OCI-LY3 (cell line): ENCODE measurements around the gene FBXO11.
A peak's percentile ranks its signal among the peaks of the same experiment; 100 is the strongest.

Experiments used
- H2AFZ ChIP-seq: fragments of 200-600, 300-600 bp; shearing (Covaris generic); 2 replicates; pipeline ENCODE4 v1.6.0; 2014; ENCODE audit warnings: antibody characterized with exemption, low read depth, low read length
- H3K27ac ChIP-seq: fragments of 200-600, 300-600 bp; sonication (generic); 2 replicates; pipeline ENCODE4 v1.5.1; 2014; ENCODE audit warnings: mild to moderate bottlenecking, low read length, moderate library complexity, mixed read lengths
- H3K27me3 ChIP-seq: fragments of 200-600, 300-600 bp; sonication (generic); 2 replicates; pipeline ENCODE4 v1.6.1; 2014; ENCODE audit warnings: low read depth, low read length, mixed read lengths
- H3K36me3 ChIP-seq: fragments of 200-600, 300-600 bp; sonication (generic); replicated peaks from 2 replicates; pipeline ENCODE3; 2014; ENCODE audit warnings: low read depth, low read length, mixed read lengths
- H3K4me1 ChIP-seq: fragments of 300-600, 200-600 bp; sonication (generic); 2 replicates; pipeline ENCODE4 v1.6.1; 2014; ENCODE audit warnings: low read length, mixed read lengths
- H3K4me2 ChIP-seq: fragments of 200-600, 300-600 bp; sonication (generic); 2 replicates; pipeline ENCODE4 v1.6.1; 2014; ENCODE audit warnings: low read length, mixed read lengths
- H3K4me3 ChIP-seq: fragments of 300-600, 200-600 bp; sonication (generic); 2 replicates; pipeline ENCODE4 v1.5.1; 2014; ENCODE audit warnings: antibody characterized with exemption, mild to moderate bottlenecking, low read length, moderate library complexity
- H3K79me2 ChIP-seq: fragments of 300-600, 200-600 bp; shearing (Covaris generic); 2 replicates; pipeline ENCODE4 v1.6.1; 2014; ENCODE audit warnings: mild to moderate bottlenecking, low read length, mixed read lengths
- H3K9ac ChIP-seq: fragments of 300-600, 200-600 bp; shearing (Covaris generic); 2 replicates; pipeline ENCODE4 v1.6.0; 2014; ENCODE audit warnings: mild to moderate bottlenecking, low read length, moderate library complexity
- H3K9me3 ChIP-seq: fragments of 200-600, 300-600 bp; shearing (Covaris generic); 2 replicates; pipeline ENCODE4 v1.6.1; 2014; ENCODE audit warnings: low read length, mixed read lengths; ENCODE audit not compliant: insufficient read depth
- H4K20me1 ChIP-seq: fragments of 200-600, 300-600 bp; sonication (generic); 2 replicates; pipeline ENCODE4 v1.6.1; 2016; ENCODE audit warnings: low read length, mixed read lengths; ENCODE audit not compliant: insufficient read depth
- CTCF ChIP-seq: fragments of 200-600, 300-600 bp; sonication (generic); IDR thresholded peaks from 2 replicates; pipeline ENCODE4 v1.5.1; 2014; ENCODE audit warnings: antibody characterized with exemption, low read length, low read depth
- EZH2phosphoT487 ChIP-seq: fragments of 200-600 bp; shearing (Covaris generic); IDR thresholded peaks from 2 replicates; pipeline ENCODE4 v1.6.1; 2018; ENCODE audit warnings: antibody characterized with exemption, mixed run types, low read depth

The FBXO11 gene

DNA sequence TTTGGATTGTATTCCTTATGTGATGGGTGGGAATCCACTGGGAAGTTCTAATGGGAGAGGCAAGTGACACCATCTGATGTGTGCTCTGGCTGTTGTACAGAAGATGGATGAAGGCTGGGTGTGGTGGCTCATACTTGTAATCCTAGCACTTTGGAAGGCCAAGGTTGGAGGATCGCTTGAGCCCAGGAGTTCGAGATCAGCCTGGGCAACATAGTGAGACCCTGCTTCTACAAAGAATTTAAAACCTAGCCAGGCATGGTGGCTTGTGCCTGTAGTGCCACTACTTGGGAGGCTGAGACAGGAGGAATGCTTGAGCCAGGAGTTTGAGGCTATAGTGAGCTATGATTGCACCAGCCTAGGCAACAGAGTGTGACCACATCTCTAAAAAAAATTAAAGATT lies 134.0 kb downstream of the FBXO11 start:
- Histone ChIP-seq H3K4me1 (peaks cover 7% of the 10 kb centered on the region), H3K27me3 (no peaks in the 10 kb centered on the region), H3K9me3 (no peaks in the 10 kb centered on the region), H3K27ac (no peak overlapping the region), H4K20me1 (no peaks in the 10 kb centered on the region), H3K9ac (no peak overlapping the region), H3K36me3 (no peaks in the 10 kb centered on the region), H3K4me2 (no peak overlapping the region), H3K4me3 (no peak overlapping the region), H3K79me2 (no peaks in the 10 kb centered on the region), H2AFZ (no peak overlapping the region)
- no peak for TF ChIP-seq EZH2phosphoT487
- no peak for TF ChIP-seq CTCF

DNA sequence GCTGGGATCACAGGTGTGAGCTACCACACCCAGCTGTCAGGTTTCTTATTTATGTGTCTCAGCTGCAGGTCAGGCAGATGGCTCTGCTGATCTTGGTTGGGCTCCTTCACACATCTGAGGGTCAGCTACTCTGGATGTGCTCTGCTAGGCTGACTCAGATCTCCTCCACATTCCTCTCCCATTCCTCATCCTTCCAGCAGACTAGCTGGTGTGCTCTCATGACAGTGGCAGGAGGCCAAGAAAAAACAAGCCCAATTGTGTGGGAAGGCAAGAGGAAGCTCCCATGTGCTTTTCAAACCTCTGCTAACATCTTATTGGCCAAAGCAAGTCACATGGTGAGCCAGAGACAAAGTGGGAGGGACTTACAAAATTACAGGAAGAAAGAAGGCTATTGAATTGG lies 135.1 kb downstream of the FBXO11 start:
- H3K36me3 ChIP-seq, result no peaks in the 10 kb centered on the region
- no peak overlapping the region for H3K9ac ChIP-seq
- H2AFZ ChIP-seq, result 0 out of 2 replicates have a peak overlapping the region, but pooled peaks have one; percentile 27
- TF ChIP-seq CTCF (no peak), EZH2phosphoT487 (no peak)
- no peak overlapping the region for H3K27ac ChIP-seq
- no peaks in the 10 kb centered on the region for H3K9me3 ChIP-seq
- H3K4me1 ChIP-seq, result peaks cover 7% of the 10 kb centered on the region
- no peaks in the 10 kb centered on the region for H3K79me2 ChIP-seq
- no peak overlapping the region for H3K4me3 ChIP-seq
- H4K20me1 ChIP-seq, result no peaks in the 10 kb centered on the region
- no peak overlapping the region for H3K4me2 ChIP-seq
- no peaks in the 10 kb centered on the region for H3K27me3 ChIP-seq

DNA sequence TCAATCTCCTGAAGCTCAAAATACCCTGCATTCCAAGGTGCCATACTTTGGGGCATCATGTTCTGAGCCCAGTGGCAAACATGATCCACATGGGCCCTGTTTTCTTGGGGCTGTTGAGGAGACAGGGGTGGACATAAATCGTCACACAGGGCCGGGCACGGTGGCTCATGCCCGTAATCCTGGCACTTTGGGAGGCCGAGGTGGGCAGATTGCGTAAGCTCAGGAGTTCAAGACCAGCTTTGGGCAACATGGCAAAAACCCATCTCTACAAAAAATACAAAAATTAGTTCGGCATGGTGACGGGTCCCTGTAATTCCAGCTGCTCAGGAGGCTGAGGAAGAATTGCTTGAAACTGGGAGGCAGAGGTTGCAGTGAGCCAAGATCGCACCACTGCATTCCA lies 137.0 kb downstream of the FBXO11 start:
- H3K4me2 ChIP-seq, result no peak overlapping the region
- no peak overlapping the region for H3K27ac ChIP-seq
- no peaks in the 10 kb centered on the region for H3K79me2 ChIP-seq
- H2AFZ ChIP-seq, result no peak overlapping the region
- no peak overlapping the region for H3K9ac ChIP-seq
- H3K4me1 ChIP-seq, result peaks cover 7% of the 10 kb centered on the region
- H3K36me3 ChIP-seq, result no peaks in the 10 kb centered on the region
- H3K4me3 ChIP-seq, result no peak overlapping the region
- no peak for TF ChIP-seq CTCF
- TF ChIP-seq EZH2phosphoT487, result no peak
- no peaks in the 10 kb centered on the region for H3K27me3 ChIP-seq
- no peaks in the 10 kb centered on the region for H4K20me1 ChIP-seq
- no peaks in the 10 kb centered on the region for H3K9me3 ChIP-seq

- TF ChIP-seq EZH2phosphoT487 (no peak), CTCF (peak; percentile 93)
- H3K4me2 ChIP-seq, result peak overlapping the region; percentile 66
- peaks cover 7% of the 10 kb centered on the region for H3K4me1 ChIP-seq
- H3K4me3 ChIP-seq, result peak overlapping the region; percentile 50
- no peaks in the 10 kb centered on the region for H3K36me3 ChIP-seq
- H3K27ac ChIP-seq, result no peak overlapping the region
- H3K9me3 ChIP-seq, result no peaks in the 10 kb centered on the region
- H3K27me3 ChIP-seq, result no peaks in the 10 kb centered on the region
- H3K9ac ChIP-seq, result no peak overlapping the region
- H4K20me1 ChIP-seq, result no peaks in the 10 kb centered on the region
- peak overlapping the region; percentile 70 for H2AFZ ChIP-seq
- H3K79me2 ChIP-seq, result no peaks in the 10 kb centered on the region
These were observed 138.3 kb downstream of the FBXO11 start for GRCh38 chr2:47767880-47768609.
